22Rv1 (cell line): ENCODE measurements around the gene STXBP6.

Experiments used
- ZFX ChIP-seq: fragments of 450-650 bp; IDR thresholded peaks from 2 replicates; pipeline ENCODE4 v1.6.1; 2017; ENCODE audit warnings: antibody characterized with exemption, borderline replicate concordance
- TF ChIP-seq, protein P1 (sequence below): fragments of 450-650 bp; IDR thresholded peaks from 2 replicates; pipeline ENCODE4 v1.5.1; 2017; ENCODE audit warnings: mild to moderate bottlenecking

DNA sequence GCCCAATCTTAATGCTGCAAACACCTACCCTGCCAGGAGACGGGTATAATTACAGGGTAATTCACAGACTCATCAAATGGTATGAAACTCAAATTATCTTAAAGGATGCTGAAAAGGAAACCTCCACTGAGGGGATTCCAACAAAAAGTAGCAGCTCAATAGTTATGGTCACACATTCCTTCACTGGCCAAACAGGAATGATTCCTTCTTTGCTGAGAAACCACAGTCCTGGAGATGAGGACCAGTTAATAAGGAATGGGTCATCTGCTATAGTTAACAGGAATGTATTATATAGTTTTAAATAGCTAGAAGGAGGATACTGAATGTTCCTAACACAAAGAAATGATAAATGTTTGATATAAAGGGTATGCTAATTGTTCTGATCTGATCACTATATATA is 136.9 kb downstream of the STXBP6 start:
- TF ChIP-seq, protein P1, sequence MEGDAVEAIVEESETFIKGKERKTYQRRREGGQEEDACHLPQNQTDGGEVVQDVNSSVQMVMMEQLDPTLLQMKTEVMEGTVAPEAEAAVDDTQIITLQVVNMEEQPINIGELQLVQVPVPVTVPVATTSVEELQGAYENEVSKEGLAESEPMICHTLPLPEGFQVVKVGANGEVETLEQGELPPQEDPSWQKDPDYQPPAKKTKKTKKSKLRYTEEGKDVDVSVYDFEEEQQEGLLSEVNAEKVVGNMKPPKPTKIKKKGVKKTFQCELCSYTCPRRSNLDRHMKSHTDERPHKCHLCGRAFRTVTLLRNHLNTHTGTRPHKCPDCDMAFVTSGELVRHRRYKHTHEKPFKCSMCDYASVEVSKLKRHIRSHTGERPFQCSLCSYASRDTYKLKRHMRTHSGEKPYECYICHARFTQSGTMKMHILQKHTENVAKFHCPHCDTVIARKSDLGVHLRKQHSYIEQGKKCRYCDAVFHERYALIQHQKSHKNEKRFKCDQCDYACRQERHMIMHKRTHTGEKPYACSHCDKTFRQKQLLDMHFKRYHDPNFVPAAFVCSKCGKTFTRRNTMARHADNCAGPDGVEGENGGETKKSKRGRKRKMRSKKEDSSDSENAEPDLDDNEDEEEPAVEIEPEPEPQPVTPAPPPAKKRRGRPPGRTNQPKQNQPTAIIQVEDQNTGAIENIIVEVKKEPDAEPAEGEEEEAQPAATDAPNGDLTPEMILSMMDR, result no peak
- TF ChIP-seq ZFX, result no peak
